ENCODE data around the gene PRKCH.

DNA sequence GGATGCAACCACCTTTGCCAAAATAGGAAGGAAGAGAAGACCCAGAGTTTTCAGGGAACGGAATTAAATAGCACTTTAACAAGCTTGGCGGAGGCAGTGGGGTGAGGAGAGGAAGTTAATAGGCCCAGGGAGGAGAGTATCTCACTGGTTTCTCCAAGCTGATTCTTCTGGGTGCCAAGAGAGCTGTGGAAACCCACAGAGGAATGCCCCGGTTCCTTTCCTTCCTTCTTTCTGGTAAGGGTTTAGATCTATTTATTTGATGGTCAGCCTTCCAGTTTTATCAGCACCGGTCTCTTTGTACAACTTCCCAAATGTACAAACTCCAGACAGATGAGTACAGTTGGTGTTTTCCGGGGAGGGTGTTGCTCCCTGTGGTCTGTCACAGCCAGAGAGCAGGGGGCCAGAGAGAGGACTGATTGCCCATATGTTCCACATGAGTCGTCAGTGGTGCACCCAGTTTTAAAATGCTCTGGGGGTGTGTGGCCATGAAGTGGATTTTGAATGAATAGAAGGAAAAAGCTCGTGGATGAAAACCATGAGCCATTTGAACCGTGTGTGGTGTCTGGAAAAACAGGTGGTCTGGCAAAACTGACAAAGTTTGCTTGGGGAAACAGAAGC is 26.6 kb downstream of the PRKCH start:
- no peak for TF ChIP-seq POLR2A (IDR thresholded peaks at IDR 0.05)
- TF ChIP-seq POLR2AphosphoS5 (IDR thresholded peaks at IDR 0.05; ENCODE audit: insufficient read depth in 1 of 2, low read depth in 1 of 2) = no peak
